Liver (tissue), 9 donors: Measurements from ENCODE around the gene KIF6. TPM values are rescaled to one million over a fixed set of nuclear protein-coding genes. Genes with fewer than 3 reads are reported as not detected.

Experiments used
- DNase-seq: peaks from one replicate; pipeline ENCODE4 v3.0.0-alpha.2; 2017; ENCODE audit warnings: low spot score
- H3K27ac ChIP-seq, 2 donors: one replicate each; pipeline ENCODE4 v1.7.0; 2013; ENCODE audit warnings: inconsistent platforms in 2 of 2, low read length in 2 of 2, control low read depth in 1 of 2, low read depth in 1 of 2, mild to moderate bottlenecking in 1 of 2
- H3K27me3 ChIP-seq, 4 donors: one replicate each; pipeline versions ENCODE4 v1.6.1 to v1.7.0; 2013; ENCODE audit warnings: low read length in 3 of 4, inconsistent platforms in 1 of 4, mild to moderate bottlenecking in 1 of 4, moderate library complexity in 1 of 4; ENCODE audit not compliant: control insufficient read depth in 4 of 4, insufficient read depth in 4 of 4
- H3K36me3 ChIP-seq, 4 donors: one replicate each; pipeline versions ENCODE4 v1.6.1 to v1.7.0; 2013; ENCODE audit warnings: low read length in 3 of 4, mild to moderate bottlenecking in 3 of 4, low read depth in 1 of 4, moderate library complexity in 1 of 4; ENCODE audit not compliant: control insufficient read depth in 4 of 4, insufficient read depth in 3 of 4
- H3K4me1 ChIP-seq, 4 donors: one replicate each; pipeline versions ENCODE4 v1.6.1 to v1.7.0; 2013; ENCODE audit warnings: low read length in 3 of 4, mild to moderate bottlenecking in 3 of 4, moderate library complexity in 1 of 4; ENCODE audit not compliant: control insufficient read depth in 4 of 4, insufficient read depth in 4 of 4
- H3K4me3 ChIP-seq, 3 donors: one replicate each; pipeline versions ENCODE4 v1.6.1 to v1.7.0; 2013; ENCODE audit warnings: low read length in 3 of 3, control low read depth in 1 of 3, low read depth in 1 of 3, mild to moderate bottlenecking in 1 of 3
- H3K9ac ChIP-seq, 2 donors: one replicate each; pipeline ENCODE4 v1.7.0; 2013; ENCODE audit warnings: low read length in 2 of 2, mild to moderate bottlenecking in 2 of 2, moderate library complexity in 2 of 2, control low read depth in 1 of 2, low read depth in 1 of 2
- H3K9me3 ChIP-seq, 4 donors: one replicate each; pipeline versions ENCODE4 v1.6.1 to v1.7.0; 2013; ENCODE audit warnings: low read length in 3 of 4; ENCODE audit not compliant: control insufficient read depth in 4 of 4
- ATF3 ChIP-seq: IDR thresholded peaks from 2 replicates; pipeline ENCODE4 v1.6.1; 2016; ENCODE audit warnings: antibody characterized with exemption
- CTCF ChIP-seq: fragments of 150-350 bp; IDR thresholded peaks from 2 replicates; pipeline ENCODE4 v1.5.1; 2017; ENCODE audit warnings: improper control_type of control experiment, low read depth, low read length; ENCODE audit not compliant: missing input control
- EGR1 ChIP-seq, 2 donors: IDR thresholded peaks; 2 replicates each; pipeline ENCODE4 v1.6.1; 2016 to 2018; ENCODE audit warnings: antibody characterized with exemption in 2 of 2, low read depth in 2 of 2
- FOXA1 ChIP-seq: IDR thresholded peaks from 2 replicates; pipeline ENCODE4 v1.6.1; 2016; ENCODE audit warnings: antibody characterized with exemption
- FOXA2 ChIP-seq: IDR thresholded peaks from 2 replicates; pipeline ENCODE4 v1.6.1; 2016; ENCODE audit warnings: antibody characterized with exemption
- GABPA ChIP-seq, 2 donors: IDR thresholded peaks in 1 of 2; conservative IDR thresholded peaks in 1 of 2; 2 replicates each; pipeline ENCODE4 v1.6.1; 2016; ENCODE audit warnings: antibody characterized with exemption in 2 of 2, mild to moderate bottlenecking in 1 of 2, moderate library complexity in 1 of 2
- HNF4A ChIP-seq, 2 donors: conservative IDR thresholded peaks; 2 replicates each; pipeline ENCODE4 v1.6.1; 2016; ENCODE audit warnings: antibody characterized with exemption in 2 of 2, mild to moderate bottlenecking in 2 of 2
- HNF4G ChIP-seq: IDR thresholded peaks from 2 replicates; pipeline ENCODE4 v1.6.1; 2016; ENCODE audit warnings: antibody characterized with exemption
- JUND ChIP-seq, 2 donors: IDR thresholded peaks; 2 replicates each; pipeline ENCODE4 v1.6.1; 2016; ENCODE audit warnings: antibody characterized with exemption in 2 of 2
- MAX ChIP-seq: IDR thresholded peaks from 2 replicates; pipeline ENCODE4 v1.6.1; 2016; ENCODE audit warnings: antibody characterized with exemption
- RAD21 ChIP-seq, 2 donors: IDR thresholded peaks; 2 replicates each; pipeline ENCODE4 v1.6.1; 2016; ENCODE audit warnings: antibody characterized with exemption in 2 of 2, mild to moderate bottlenecking in 2 of 2
- REST ChIP-seq: IDR thresholded peaks from 2 replicates; pipeline ENCODE4 v1.6.1; 2016; ENCODE audit warnings: antibody characterized with exemption, mild to moderate bottlenecking
- RXRA ChIP-seq, 2 donors: IDR thresholded peaks; 2 replicates each; pipeline ENCODE4 v1.6.1; 2017 to 2018; ENCODE audit warnings: antibody characterized with exemption in 2 of 2, mild to moderate bottlenecking in 1 of 2
- SP1 ChIP-seq: IDR thresholded peaks from 2 replicates; pipeline ENCODE4 v1.6.1; 2018; ENCODE audit warnings: antibody characterized with exemption, mild to moderate bottlenecking
- TAF1 ChIP-seq: conservative IDR thresholded peaks from 2 replicates; pipeline ENCODE4 v1.6.1; 2016; ENCODE audit warnings: antibody characterized with exemption, mild to moderate bottlenecking
- YY1 ChIP-seq: IDR thresholded peaks from 2 replicates; pipeline ENCODE4 v1.6.1; 2016; ENCODE audit warnings: antibody characterized with exemption, mild to moderate bottlenecking
- ZBTB33 ChIP-seq: IDR thresholded peaks from 2 replicates; pipeline ENCODE4 v1.6.1; 2016; ENCODE audit warnings: antibody characterized with exemption
- WGBS: extraction: QIAGEN DNeasy Blood & Tissue Kit; methylation state at CpG from one replicate; pipeline ENCODE4 v1.1.7; 2013; 5-methylcytosine and 5-hydroxymethylcytosine counted together
- polyA plus RNA-seq, 2 donors: library from polyadenylated mRNA; stranded (reverse) in 1 of 2; unstranded in 1 of 2; fragments of 200-250 nt in 1 of 2; fragments of >200 nt in 1 of 2; fragmentation: Nextera tagmentation in 1 of 2; extraction: Ambion mirVana in 1 of 2; gene quantifications; one replicate each; pipeline versions ENCODE4 v1.2.1 to v1.2.3, GENCODE V29; 2013 to 2015
- total RNA-seq, 2 donors: library from RNA; depleted of rRNA; stranded (reverse); fragments of >200 nt; gene quantifications; one replicate each; pipeline ENCODE4 v1.2.3, GENCODE V29; 2014
- donor health status: healthy.
- donor health status: healthy.
- donor health status: healthy.
- donor health status: healthy.
- donor health status: healthy.

The KIF6 gene
- total and polyA plus RNA-seq, 4 donors, result 0.17 to 7.5 (median 0.29) TPM

GRCh38 chr6:39565956-39566355, 159.3 kb downstream of the KIF6 start:
- Histone ChIP-seq H3K9me3 (no peaks in the 10 kb centered on the region), H3K27me3 (no peaks in the 10 kb centered on the region), H3K9ac (no peak overlapping the region), H3K27ac (no peak overlapping the region), H3K4me3 (no peak overlapping the region), H3K36me3 (no peaks in the 10 kb centered on the region), H3K4me1 (peaks cover 0 to 8% (median under 1%) of the 10 kb centered on the region in 4 donors)
- TF ChIP-seq REST (no peak), RXRA (IDR thresholded peaks at IDR 0.05) (no peak), ZBTB33 (no peak), EGR1 (IDR thresholded peaks at IDR 0.05; ENCODE audit: low read depth in 2 of 2) (no peak), HNF4A (conservative IDR thresholded peaks at IDR 0.05) (no peak), YY1 (no peak), CTCF (no peak), JUND (IDR thresholded peaks at IDR 0.05) (no peak), FOXA1 (no peak), FOXA2 (no peak), RAD21 (IDR thresholded peaks at IDR 0.05) (no peak), HNF4G (no peak)
- no peak for DNase-seq
- WGBS, result 87% methylated on average over 1 of the region's 1 CpG

GRCh38 chr6:39563566-39564311, 161.5 kb downstream of the KIF6 start:
- WGBS, result 89% methylated on average over 3 of the region's 3 CpGs
- Histone ChIP-seq H3K9ac (no peak overlapping the region), H3K9me3 (no peaks in the 10 kb centered on the region), H3K36me3 (no peaks in the 10 kb centered on the region), H3K27me3 (no peaks in the 10 kb centered on the region), H3K27ac (no peak overlapping the region), H3K4me3 (no peak overlapping the region), H3K4me1 (peaks cover 0 to 8% (median under 1%) of the 10 kb centered on the region in 4 donors)
- no peak for TF ChIP-seq FOXA2
- TF ChIP-seq CTCF, result no peak
- TF ChIP-seq RAD21 (IDR thresholded peaks at IDR 0.05), result no peak
- TF ChIP-seq JUND (IDR thresholded peaks at IDR 0.05), result no peak
- no peak for TF ChIP-seq ATF3
- no peak for TF ChIP-seq GABPA (IDR thresholded peaks at IDR 0.05 in 1 of 2, conservative IDR thresholded peaks at IDR 0.05 in 1 of 2)
- TF ChIP-seq TAF1, result no peak
- no peak for TF ChIP-seq YY1
- TF ChIP-seq HNF4A (conservative IDR thresholded peaks at IDR 0.05), result no peak
- TF ChIP-seq SP1, result no peak
- TF ChIP-seq FOXA1, result no peak
- no peak for TF ChIP-seq HNF4G
- no peak for TF ChIP-seq MAX
- TF ChIP-seq ZBTB33, result no peak
- DNase-seq, result no peak
